ENCODE data around the gene SRP14. TPM values are rescaled to one million over a fixed set of nuclear protein-coding genes. Genes with fewer than 3 reads are reported as not detected.
"Not testable (repeated sequence)": the region's sequence is repeated elsewhere in the genome, so short reads cannot be mapped to it uniquely, and the experiment has no call there.

SRP14 gene
- 100 to 1,000 TPM; 133 to 547 (median 274) TPM for polyA plus RNA-seq

DNA sequence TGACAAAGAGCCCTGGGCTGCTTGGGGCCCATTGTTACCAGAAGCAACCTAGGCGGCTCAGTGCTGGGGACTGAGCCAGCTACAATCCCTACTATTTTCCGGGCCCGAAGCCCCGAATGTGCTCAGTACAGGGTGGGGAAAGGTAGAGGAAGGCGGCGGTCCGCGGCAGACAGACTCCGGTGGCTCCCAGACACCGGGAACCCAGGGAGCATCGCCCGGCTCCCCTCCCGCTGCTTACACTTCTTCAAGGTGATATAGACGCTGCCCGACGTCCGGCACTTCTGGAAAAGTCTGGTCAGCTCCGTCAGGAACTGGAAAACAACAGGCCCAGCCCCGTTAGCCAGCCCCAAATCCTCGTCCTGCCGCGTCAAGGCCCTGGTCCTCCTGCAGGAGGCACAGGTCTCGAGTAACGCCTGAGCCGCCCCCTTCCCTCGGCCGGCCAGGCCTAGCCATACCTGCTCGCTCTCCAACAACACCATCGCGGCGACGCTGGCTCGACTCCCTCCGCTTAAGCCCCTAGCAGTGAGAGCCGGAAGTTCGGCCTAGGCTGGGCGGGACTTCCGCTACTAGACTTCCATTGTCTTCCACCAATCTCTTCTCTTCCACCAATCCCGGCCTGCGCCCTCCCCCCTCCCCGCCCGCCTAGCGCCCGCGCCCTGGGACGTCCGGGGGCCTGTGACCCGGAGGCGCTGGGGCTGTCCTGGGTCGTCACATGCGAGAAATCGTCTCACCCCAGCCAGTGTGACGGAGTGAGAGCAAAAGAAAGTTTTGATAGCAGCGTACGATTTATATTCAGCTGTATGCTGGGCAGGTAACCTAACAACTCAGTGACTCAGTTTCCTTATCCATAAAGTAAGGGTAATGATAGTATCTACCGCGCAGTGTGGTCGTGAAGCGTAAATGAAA, at the start of gene SRP14:
SRP14 (minus strand) TSS at position 544 of the 906 bp plus-strand sequence; CDS start at position 479, 65 bp downstream.
- peak within 1 kb of the TSS; percentile 69 for H3K27ac ChIP-seq (ENCODE audit: low read depth, low read length)
- WGBS, 3 donors = 0 to 1% (median 1%) methylated on average over 57 to 59 of the region's 59 CpGs

GRCh38 chr15:40087991-40088928, 49.3 kb upstream of the SRP14 start:
- WGBS, 3 donors = 47 to 75% (median 71%) methylated on average over 9 of the region's 9 CpGs
- no peak overlapping the region for H3K27ac ChIP-seq (ENCODE audit: low read depth, low read length)

- H3K27ac ChIP-seq (ENCODE audit: low read depth, low read length) = no peak overlapping the region
- WGBS, 3 donors = 68 to 80% (median 78%) methylated on average over 14 of the region's 14 CpGs
Observed at GRCh38 chr15:40087068-40087810, 48.3 kb upstream of the SRP14 start.

DNA sequence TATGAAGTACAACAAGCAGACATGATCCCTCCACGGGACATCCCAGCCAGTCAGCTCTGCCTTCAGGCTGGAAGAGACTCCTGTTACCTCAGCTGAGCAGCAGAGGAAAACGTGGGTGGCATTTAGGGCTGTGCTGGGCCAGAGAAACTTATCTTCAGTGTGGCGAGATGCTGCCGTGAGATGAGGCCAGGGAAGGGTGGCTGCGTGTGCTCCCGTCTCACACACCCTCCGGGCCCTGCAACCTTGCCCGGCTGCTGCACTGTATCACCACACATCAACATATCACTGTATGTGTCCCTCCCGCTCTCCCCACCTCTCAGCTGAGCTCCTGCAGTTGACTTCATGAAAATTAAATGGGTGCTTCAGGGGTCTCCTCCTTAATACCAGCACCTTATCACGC, 46.3 kb upstream of the SRP14 start:
- no peak overlapping the region for H3K27ac ChIP-seq (ENCODE audit: low read depth, low read length)
- WGBS, 3 donors = 65 to 75% (median 72%) methylated on average over 10 of the region's 10 CpGs

DNA sequence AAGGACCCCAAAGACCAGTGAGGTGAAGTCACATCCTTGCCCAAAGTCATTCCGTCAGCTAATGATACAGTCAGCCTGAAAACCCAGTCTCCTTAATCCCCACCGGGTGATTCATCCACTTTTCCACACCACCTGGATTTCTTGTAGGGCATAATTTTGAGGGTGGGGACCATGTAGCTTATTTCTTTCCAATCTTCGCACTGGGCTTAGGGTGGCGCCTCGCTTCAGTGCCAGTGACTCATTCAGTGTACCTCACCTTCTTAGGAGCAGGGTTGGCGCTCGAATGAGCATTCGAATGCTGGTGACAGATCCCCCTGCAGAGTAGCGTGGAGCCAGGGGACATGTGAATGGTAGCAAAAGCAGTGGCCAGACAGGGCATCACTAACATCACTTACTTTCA, 45.7 kb upstream of the SRP14 start:
- 94 to 99% (median 98%) methylated on average over 9 of the region's 9 CpGs for WGBS, 3 donors
- H3K27ac ChIP-seq (ENCODE audit: low read depth, low read length) = no peak overlapping the region

DNA sequence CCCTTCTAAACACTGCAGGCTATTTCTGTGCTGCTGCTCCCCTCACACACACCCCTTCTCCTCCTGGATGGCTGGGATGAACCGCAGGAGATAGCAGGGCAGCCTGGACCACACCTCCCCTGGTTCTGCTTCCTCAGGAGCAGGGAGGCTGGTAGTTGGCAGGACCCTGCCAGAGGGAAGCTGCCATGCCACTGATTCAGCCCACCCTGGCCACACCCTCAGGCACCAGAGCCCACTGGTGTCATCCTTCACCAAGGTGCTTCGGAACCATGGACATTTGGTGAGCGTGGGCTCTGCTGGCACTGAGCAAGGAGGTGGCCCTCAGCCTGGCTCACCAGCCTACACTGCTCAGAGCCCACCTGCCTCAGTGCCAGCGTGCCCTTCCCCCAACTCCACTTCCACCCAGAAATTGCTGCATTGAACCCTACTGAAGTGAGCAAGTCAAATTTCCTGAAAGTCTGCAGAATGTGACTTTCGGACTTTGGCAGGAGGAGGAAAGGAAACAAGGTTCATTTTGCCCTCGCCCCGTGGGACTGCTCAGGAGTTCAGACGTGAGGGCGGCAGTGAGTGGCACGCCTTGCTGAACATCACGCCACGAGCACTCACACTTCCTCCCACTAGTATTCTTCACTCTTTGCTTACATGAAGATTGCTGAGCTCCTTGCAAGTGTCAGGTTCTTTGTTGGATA, 43.4 kb upstream of the SRP14 start:
- 54 to 70% (median 59%) methylated on average over 11 to 12 of the region's 12 CpGs for WGBS, 3 donors
- H3K27ac ChIP-seq (ENCODE audit: low read depth, low read length) = no peak overlapping the region

GRCh38 chr15:40081691-40082194, 42.8 kb upstream of the SRP14 start:
- no peak overlapping the region for H3K27ac ChIP-seq (ENCODE audit: low read depth, low read length)
- WGBS, 3 donors = 5 to 13% (median 10%) methylated on average over 12 of the region's 12 CpGs

DNA sequence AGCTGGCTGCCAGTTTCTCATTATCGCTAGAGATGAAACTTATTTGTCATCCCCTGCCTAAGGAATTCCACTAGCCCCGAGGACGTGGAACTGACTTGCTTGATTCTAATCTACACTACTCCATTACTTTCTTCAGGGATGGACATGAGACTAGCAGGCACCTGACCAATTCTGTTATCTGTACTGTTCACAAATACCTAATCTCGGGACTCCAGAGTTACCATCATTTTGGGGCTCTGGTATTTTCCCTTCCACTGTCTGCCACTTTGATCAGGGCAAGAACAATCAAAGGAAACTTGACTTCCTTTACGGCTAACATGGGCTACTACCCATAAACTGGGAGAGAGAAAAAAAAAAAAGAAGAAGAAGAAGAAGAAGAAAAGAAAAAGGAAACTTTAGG, 41.9 kb upstream of the SRP14 start:
- no peak overlapping the region for H3K27ac ChIP-seq (ENCODE audit: low read depth, low read length)
- WGBS, 3 donors = 31 to 42% (median 40%) methylated on average over 5 of the region's 5 CpGs

GRCh38 chr15:40080104-40080503, 41.1 kb upstream of the SRP14 start:
- no peak overlapping the region for H3K27ac ChIP-seq (ENCODE audit: low read depth, low read length)
- WGBS, 3 donors = 38 to 73% (median 70%) methylated on average over 1 of the region's 1 CpG

- 95 to 98% (median 96%) methylated on average over 6 of the region's 6 CpGs for WGBS, 3 donors
- H3K27ac ChIP-seq (ENCODE audit: low read depth, low read length) = no peak overlapping the region
Observed at GRCh38 chr15:40079456-40079855, 40.5 kb upstream of the SRP14 start.

GRCh38 chr15:40075298-40076044, 36.5 kb upstream of the SRP14 start:
- no peak overlapping the region for H3K27ac ChIP-seq (ENCODE audit: low read depth, low read length)
- 62 to 74% (median 72%) methylated on average over 17 to 18 of the region's 18 CpGs for WGBS, 3 donors

- 92 to 96% (median 93%) methylated on average over 15 to 20 of the region's 27 CpGs for WGBS, 3 donors
- not testable (repeated sequence) for H3K27ac ChIP-seq (ENCODE audit: low read depth, low read length)
Observed at GRCh38 chr15:40074656-40075055, 35.7 kb upstream of the SRP14 start.

DNA sequence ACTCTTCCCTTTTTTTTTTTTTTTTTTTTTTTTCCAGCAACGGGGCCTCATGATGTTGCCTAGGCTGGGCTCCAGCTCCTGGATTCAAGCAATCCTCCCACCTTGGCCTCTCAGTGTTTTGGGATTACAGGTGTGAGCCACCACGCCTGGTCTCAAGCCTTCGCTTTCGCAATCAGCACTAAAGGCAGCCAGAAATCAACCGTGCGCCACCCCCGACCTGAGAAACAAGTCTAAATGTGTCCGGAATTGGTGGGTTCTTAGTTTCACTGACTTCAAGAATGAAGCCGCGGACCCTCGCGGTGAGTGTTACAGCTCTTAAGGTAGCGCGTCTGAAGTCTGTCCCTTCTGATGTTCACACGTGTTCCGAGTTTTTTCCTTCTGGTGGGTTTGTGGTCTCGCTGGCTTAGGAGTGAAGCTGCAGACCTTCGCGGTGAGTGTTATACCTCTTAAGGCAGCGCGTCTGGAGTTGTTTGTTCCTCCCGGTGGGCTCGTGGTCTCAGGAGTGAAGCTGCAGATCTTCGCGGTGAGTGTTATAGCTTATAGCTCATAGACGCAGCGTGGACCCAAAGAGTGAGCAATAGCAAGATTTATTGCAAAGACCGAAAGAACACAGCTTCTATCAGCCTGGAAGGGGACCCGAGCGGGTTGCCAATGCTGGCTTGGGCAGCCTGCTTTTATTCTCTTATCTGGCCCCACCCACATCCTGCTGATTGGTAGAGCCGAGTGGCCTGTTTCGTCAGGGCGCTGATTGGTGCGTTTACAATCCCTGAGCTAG, 34.9 kb upstream of the SRP14 start:
- not testable (repeated sequence) for H3K27ac ChIP-seq (ENCODE audit: low read depth, low read length)
- WGBS, 3 donors = 69 to 85% (median 78%) methylated on average over 34 of the region's 34 CpGs

DNA sequence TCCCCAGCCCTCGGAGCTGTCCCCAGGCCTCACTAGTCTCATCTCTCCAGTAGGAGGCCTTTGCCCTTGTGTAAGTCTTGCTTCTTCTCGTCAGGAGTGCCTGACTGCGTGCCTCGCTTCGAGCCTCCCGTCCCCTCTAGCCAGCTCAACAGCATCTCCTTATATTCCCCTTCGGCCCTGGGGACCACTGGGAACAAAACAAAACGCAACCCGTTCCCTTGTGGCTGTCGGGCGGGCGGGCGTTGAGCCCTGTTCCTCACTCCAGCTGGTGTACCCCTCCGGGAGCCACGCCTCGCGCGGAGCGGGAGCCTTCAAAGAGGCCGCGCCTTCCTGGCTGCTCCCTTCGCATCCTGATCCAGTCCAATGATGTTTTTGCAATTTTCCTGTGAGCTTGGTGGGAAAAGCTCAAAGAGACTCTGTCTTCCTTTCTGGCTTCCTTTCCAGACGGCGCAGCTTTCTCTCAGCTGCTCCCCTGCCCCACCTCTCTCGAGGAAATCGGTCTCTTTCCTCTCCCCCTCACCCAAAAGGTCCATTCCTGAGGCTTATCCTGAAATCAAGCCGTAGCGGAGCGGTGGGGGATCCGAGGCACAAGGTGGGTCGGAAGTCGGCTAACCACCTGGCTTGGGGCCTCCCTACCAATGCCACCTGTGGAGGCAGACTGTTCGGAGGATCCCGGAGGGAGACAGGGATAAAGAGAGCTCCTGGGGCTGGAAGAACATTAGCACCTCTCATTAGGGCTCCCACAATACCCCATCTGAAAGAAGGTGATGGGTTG, 33.4 kb upstream of the SRP14 start:
- WGBS, 3 donors = 53 to 85% (median 68%) methylated on average over 34 of the region's 34 CpGs
- no peak overlapping the region for H3K27ac ChIP-seq (ENCODE audit: low read depth, low read length)

GRCh38 chr15:40070608-40071218, 31.7 kb upstream of the SRP14 start:
- no peak overlapping the region for H3K27ac ChIP-seq (ENCODE audit: low read depth, low read length)
- WGBS, 3 donors = 95 to 98% (median 96%) methylated on average over 8 of the region's 8 CpGs
